Calu3 (cell line): ENCODE results near the gene TMC7. TPM values are rescaled to one million over a fixed set of nuclear protein-coding genes. Genes with fewer than 3 reads are reported as not detected.

Experiments
- BruUV-seq: library from RNA; stranded (reverse); fragments of 400-500 nt; replicated peaks from 2 replicates; lab custom pipeline; 2021; lab: Mats Ljungman, UMichigan
- CTCF ChIA-PET: fragments of 300-600 bp; sonication (Branson Sonifier 250); formaldehyde crosslinking; loops from one replicate; lab custom pipeline; 2022; ENCODE audit warnings: antibody characterized with exemption; lab: Charles Lee
- DNase-seq: peaks from one replicate; pipeline ENCODE4 v3.0.0; 2022
- H3K27ac Mint-ChIP-seq: one replicate; pipeline ENCODE4 v1.8.0; 2022; ENCODE audit warnings: mixed read lengths; ENCODE audit not compliant: unreplicated experiment
- H3K27me3 Mint-ChIP-seq: one replicate; pipeline ENCODE4 v1.8.0; 2022; ENCODE audit warnings: mixed read lengths; ENCODE audit not compliant: unreplicated experiment
- H3K36me3 Mint-ChIP-seq: one replicate; pipeline ENCODE4 v1.8.0; 2022; ENCODE audit warnings: mild to moderate bottlenecking, moderate library complexity, mixed read lengths; ENCODE audit not compliant: insufficient read depth, unreplicated experiment
- H3K4me1 Mint-ChIP-seq: one replicate; pipeline ENCODE4 v1.8.0; 2022; ENCODE audit warnings: mild to moderate bottlenecking, low read depth, mixed read lengths; ENCODE audit not compliant: unreplicated experiment
- H3K4me3 Mint-ChIP-seq: one replicate; pipeline ENCODE4 v1.8.0; 2022; ENCODE audit warnings: mild to moderate bottlenecking, low read depth, moderate library complexity, mixed read lengths; ENCODE audit not compliant: unreplicated experiment
- H3K9me3 Mint-ChIP-seq: one replicate; pipeline ENCODE4 v1.8.0; 2022; ENCODE audit warnings: low read depth, mixed read lengths; ENCODE audit not compliant: unreplicated experiment
- CTCF ChIP-seq: fragments of 200-600 bp; IDR thresholded peaks from one replicate; pipeline ENCODE4 v1.8.0; 2022; ENCODE audit warnings: antibody characterized with exemption; ENCODE audit not compliant: unreplicated experiment
- intact Hi-C: fragments of 100-400 bp; cut with micrococcal nuclease; formaldehyde crosslinking; loops from one replicate; pipeline ENCODE4 v1.10.0; 2022; ENCODE audit not compliant: unreplicated experiment
- total RNA-seq: library from RNA; stranded (reverse); gene quantifications from 2 replicates; pipeline ENCODE4 v1.2.3, GENCODE V29; 2022

Gene TMC7
- total RNA-seq, 1 experiment from 2014 or later = 10.1 TPM

GRCh38 chr16:18941471-18941870 lies 42.3 kb upstream of the TMC7 start:
- H3K9me3 Mint-ChIP-seq = no peaks in the 10 kb centered on the region
- H3K27ac Mint-ChIP-seq = no peak overlapping the region
- no peak for DNase-seq
- H3K36me3 Mint-ChIP-seq = no peaks in the 10 kb centered on the region
- H3K27me3 Mint-ChIP-seq = no peaks in the 10 kb centered on the region
- intact Hi-C loops = no loop called here
- BruUV-seq = no TSS peak
- H3K4me3 Mint-ChIP-seq = no peak overlapping the region
- CTCF ChIA-PET = interaction anchor here (0.6 kb wide), 1 partner anchor 23 kb away, joined by 5 read pairs; no protein-coding TSS in a partner anchor
- TF ChIP-seq CTCF = no peak
- peaks cover 7% of the 10 kb centered on the region for H3K4me1 Mint-ChIP-seq

GRCh38 chr16:18942061-18942460 lies 41.7 kb upstream of the TMC7 start:
- H3K9me3 Mint-ChIP-seq = no peaks in the 10 kb centered on the region
- no peak overlapping the region for H3K4me3 Mint-ChIP-seq
- H3K27ac Mint-ChIP-seq = no peak overlapping the region
- DNase-seq = no peak
- H3K27me3 Mint-ChIP-seq = no peaks in the 10 kb centered on the region
- TF ChIP-seq CTCF = no peak
- intact Hi-C loops = no loop called here
- CTCF ChIA-PET = interaction anchor here (0.6 kb wide), 2 partner anchors 23 to 42 kb away, joined by 3 to 5 read pairs; partner anchors contain the start of gene TMC7
- no TSS peak for BruUV-seq
- no peaks in the 10 kb centered on the region for H3K36me3 Mint-ChIP-seq
- peaks cover 1% of the 10 kb centered on the region for H3K4me1 Mint-ChIP-seq

GRCh38 chr16:18943414-18943813 lies 40.3 kb upstream of the TMC7 start:
- DNase-seq = no peak
- no peaks in the 10 kb centered on the region for H3K4me1 Mint-ChIP-seq
- no peak for TF ChIP-seq CTCF
- H3K36me3 Mint-ChIP-seq = no peaks in the 10 kb centered on the region
- no peak overlapping the region for H3K27ac Mint-ChIP-seq
- H3K4me3 Mint-ChIP-seq = no peak overlapping the region
- intact Hi-C loops = no loop called here
- CTCF ChIA-PET = interaction anchor here (0.6 kb wide), 1 partner anchor 18 kb away, joined by 3 read pairs; no protein-coding TSS in a partner anchor
- H3K27me3 Mint-ChIP-seq = no peaks in the 10 kb centered on the region
- no peaks in the 10 kb centered on the region for H3K9me3 Mint-ChIP-seq
- no TSS peak for BruUV-seq

GRCh38 chr16:18945233-18945632 lies 38.5 kb upstream of the TMC7 start:
- Mint-ChIP-seq H3K9me3 (no peaks in the 10 kb centered on the region), H3K4me3 (peak overlapping the region; percentile 63), H3K27me3 (no peaks in the 10 kb centered on the region), H3K36me3 (no peaks in the 10 kb centered on the region), H3K4me1 (no peaks in the 10 kb centered on the region), H3K27ac (peak overlapping the region; percentile 19)
- CTCF ChIA-PET = interaction anchor here (0.5 kb wide), 1 partner anchor 18 kb away, joined by 4 read pairs; no protein-coding TSS in a partner anchor
- DNase-seq = no peak
- no peak for TF ChIP-seq CTCF
- no TSS peak for BruUV-seq
- intact Hi-C loops = no loop called here
